Neural cell (in vitro differentiated cells): ENCODE measurements around the gene NKAIN4.

ENCODE experiments used
- EP300 ChIP-seq: fragments of 450-650 bp; conservative IDR thresholded peaks from 2 replicates; pipeline ENCODE4 v1.6.1; 2014; ENCODE audit warnings: antibody characterized with exemption, mild to moderate bottlenecking, moderate library complexity; ENCODE audit not compliant: poor library complexity, severe bottlenecking
- EZH2 ChIP-seq: fragments of 200-600, 300-800 bp; shearing (Covaris generic), sonication (generic); IDR thresholded peaks from 2 replicates; pipeline ENCODE4 v1.6.1; 2014; ENCODE audit warnings: antibody characterized with exemption, low read length, borderline replicate concordance, mild to moderate bottlenecking; ENCODE audit not compliant: insufficient read depth, poor library complexity, severe bottlenecking
- MXI1 ChIP-seq: fragments of 450-650 bp; conservative IDR thresholded peaks from 2 replicates; pipeline ENCODE4 v1.6.1; 2014; ENCODE audit warnings: antibody characterized with exemption, mild to moderate bottlenecking; ENCODE audit not compliant: poor library complexity, severe bottlenecking
- POLR2AphosphoS5 ChIP-seq: IDR thresholded peaks from 2 replicates; pipeline ENCODE4 v1.6.1; 2012
- RAD21 ChIP-seq: fragments of 450-650 bp; conservative IDR thresholded peaks from 2 replicates; pipeline ENCODE4 v1.6.1; 2014; ENCODE audit warnings: antibody characterized with exemption, mild to moderate bottlenecking, moderate library complexity
- SMC3 ChIP-seq: fragments of 450-650 bp; conservative IDR thresholded peaks from 2 replicates; pipeline ENCODE4 v1.6.1; 2014; ENCODE audit warnings: antibody characterized with exemption, mild to moderate bottlenecking, moderate library complexity; ENCODE audit not compliant: poor library complexity
- TAF1 ChIP-seq: IDR thresholded peaks from 2 replicates; pipeline ENCODE4 v1.6.1; 2012; ENCODE audit warnings: low read depth
- TF ChIP-seq, protein P1 (sequence below): fragments of 450-650 bp; IDR thresholded peaks from 2 replicates; pipeline ENCODE4 v1.5.1; 2014; ENCODE audit warnings: antibody characterized with exemption, mild to moderate bottlenecking, moderate library complexity; ENCODE audit not compliant: poor library complexity, severe bottlenecking

GRCh38 chr20:63287697-63288580 lies 33.7 kb upstream of the NKAIN4 start:
- TF ChIP-seq, protein P1, sequence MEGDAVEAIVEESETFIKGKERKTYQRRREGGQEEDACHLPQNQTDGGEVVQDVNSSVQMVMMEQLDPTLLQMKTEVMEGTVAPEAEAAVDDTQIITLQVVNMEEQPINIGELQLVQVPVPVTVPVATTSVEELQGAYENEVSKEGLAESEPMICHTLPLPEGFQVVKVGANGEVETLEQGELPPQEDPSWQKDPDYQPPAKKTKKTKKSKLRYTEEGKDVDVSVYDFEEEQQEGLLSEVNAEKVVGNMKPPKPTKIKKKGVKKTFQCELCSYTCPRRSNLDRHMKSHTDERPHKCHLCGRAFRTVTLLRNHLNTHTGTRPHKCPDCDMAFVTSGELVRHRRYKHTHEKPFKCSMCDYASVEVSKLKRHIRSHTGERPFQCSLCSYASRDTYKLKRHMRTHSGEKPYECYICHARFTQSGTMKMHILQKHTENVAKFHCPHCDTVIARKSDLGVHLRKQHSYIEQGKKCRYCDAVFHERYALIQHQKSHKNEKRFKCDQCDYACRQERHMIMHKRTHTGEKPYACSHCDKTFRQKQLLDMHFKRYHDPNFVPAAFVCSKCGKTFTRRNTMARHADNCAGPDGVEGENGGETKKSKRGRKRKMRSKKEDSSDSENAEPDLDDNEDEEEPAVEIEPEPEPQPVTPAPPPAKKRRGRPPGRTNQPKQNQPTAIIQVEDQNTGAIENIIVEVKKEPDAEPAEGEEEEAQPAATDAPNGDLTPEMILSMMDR, result no peak
- TF ChIP-seq POLR2AphosphoS5, result no peak
- no peak for TF ChIP-seq EZH2
- TF ChIP-seq RAD21, result no peak
- no peak for TF ChIP-seq MXI1
- TF ChIP-seq EP300, result no peak
- no peak for TF ChIP-seq TAF1
- TF ChIP-seq SMC3, result no peak
